Pancreas (tissue), 10 donors: ENCODE measurements around the gene TMEM131L. TPM values are rescaled to one million over a fixed set of nuclear protein-coding genes. Genes with fewer than 3 reads are reported as not detected.
A peak's percentile ranks its signal among the peaks of the same experiment; 100 is the strongest.

Experiments
- ATAC-seq, 4 donors: fragments of 200-7000 bp; cut with Tn5 transposase; one replicate each; pipeline versions ENCODE4 v1.8.0 to v1.9.1; 2020; ENCODE audit warnings: mild to moderate bottlenecking in 4 of 4, moderate library complexity in 4 of 4
- DNase-seq, 6 donors: peaks; one replicate each; pipeline ENCODE4 v3.0.0-alpha.2; 2020
- FAIRE-seq: peaks from 2 replicates; lab custom pipeline; 2012; peaks lifted over from hg19 to GRCh38; lab: Jason Lieb, UNC
- H3K27ac ChIP-seq, 4 donors: fragments of 200-600 bp; sonication (generic); 1 replicate in 3 of 4; 2 replicates in 1 of 4; pipeline versions ENCODE4 v1.5.0 to v1.8.0; 2020
- H3K27me3 ChIP-seq, 4 donors: fragments of 200-600 bp; one replicate each; pipeline ENCODE4 v1.8.0; 2021
- H3K36me3 ChIP-seq, 3 donors: fragments of 200-600 bp; sonication (generic) in 1 of 3; one replicate each; pipeline versions ENCODE4 v1.5.0 to v1.8.0; 2020 to 2021
- H3K4me1 ChIP-seq, 3 donors: fragments of 200-600 bp; one replicate each; pipeline ENCODE4 v1.8.0; 2021
- H3K4me3 ChIP-seq, 4 donors: fragments of 200-600 bp; sonication (generic) in 2 of 4; one replicate each; pipeline versions ENCODE4 v1.5.0 to v1.8.0; 2020 to 2021
- H3K9me3 ChIP-seq, 4 donors: fragments of 200-600 bp; one replicate each; pipeline ENCODE4 v1.8.0; 2021
- CTCF ChIP-seq, 4 donors: fragments of 200-600 bp; sonication (generic) in 3 of 4; IDR thresholded peaks; one replicate each; pipeline versions ENCODE4 v1.5.0 to v1.8.0; 2021; ENCODE audit warnings: antibody characterized with exemption in 4 of 4
- WGBS, 2 donors: extraction: QIAGEN DNeasy Blood & Tissue Kit; methylation state at CpG; one replicate each; pipeline ENCODE4 v1.1.7; 2013; 5-methylcytosine and 5-hydroxymethylcytosine counted together
- intact Hi-C, 3 donors: fragments of 100-400 bp; cut with DNase I; formaldehyde crosslinking; loops; one replicate each; pipeline versions ENCODE4 v1.11.1 to v1.14.2; 2022
- polyA plus RNA-seq, 2 donors: library from polyadenylated mRNA; stranded (reverse); fragments of 200-250 nt; gene quantifications; one replicate each; pipeline ENCODE4 v1.2.3, GENCODE V29; 2013
- total RNA-seq, 6 donors: library from RNA; stranded (reverse); fragmentation: NEBNext Ultra II Directional in 4 of 6; extraction: Animal tissue kit (Norgen Biotek cat#: 25700) in 4 of 6; gene quantifications; one replicate each; pipeline versions ENCODE4 v1.2.1 to v1.2.4, GENCODE V29; 2021 to 2023
- donor health status: healthy with polysubstance abuse.
- donor health status: DM: no; HTN: no; CAD: no; lungs with moderate emphysema.
- donor health status: DM: no; HTN: no; CAD: no.
- donor health status: control.
- donor health status: control.
- donor health status: Bipolar disorder and iron deficiency.
- donor health status: DM: yes; HTN: yes; CAD: no.
- donor health status: DM: no; HTN: no; CAD: no.
- donor health status: DM: no; HTN: no; CAD: no.
- donor health status: DM: yes; HTN: yes; CAD: no.

TMEM131L gene
- total and polyA plus RNA-seq, 8 donors = 9.4 to 29.5 (median 20.1) TPM

GRCh38 chr4:153537493-153537960 is 71.4 kb downstream of the TMEM131L start:
- ATAC-seq (no peak), DNase-seq (no peak), FAIRE-seq (no peak)
- intact Hi-C loops = no loop called here
- no peaks in the 10 kb centered on the region for H3K9me3 ChIP-seq
- no peaks in the 10 kb centered on the region for H3K36me3 ChIP-seq
- 80% methylated on average over 6 of the region's 6 CpGs for WGBS, 2 donors
- no peak for TF ChIP-seq CTCF (IDR thresholded peaks at IDR 0.05)
- peaks cover 19 to 32% (median 32%) of the 10 kb centered on the region in 3 donors for H3K4me1 ChIP-seq
- no peaks in the 10 kb centered on the region for H3K27me3 ChIP-seq
- H3K4me3 ChIP-seq = no peak overlapping the region
- no peak overlapping the region for H3K27ac ChIP-seq

- no peaks in the 10 kb centered on the region for H3K9me3 ChIP-seq
- ATAC-seq (peak; percentile 82 to 87 (median 84)), DNase-seq (peak in 4 of 6 donors; percentile 57 to 67 (median 64)), FAIRE-seq (no peak)
- WGBS, 2 donors = 14 to 15% methylated on average over 17 of the region's 17 CpGs
- TF ChIP-seq CTCF (IDR thresholded peaks at IDR 0.05) = no peak
- H3K36me3 ChIP-seq = no peaks in the 10 kb centered on the region
- no peaks in the 10 kb centered on the region for H3K27me3 ChIP-seq
- peak overlapping the region in 2 of 4 donors; percentile 13 to 21 for H3K4me3 ChIP-seq
- intact Hi-C loops = no loop called here
- H3K4me1 ChIP-seq = peaks cover 19 to 37% (median 34%) of the 10 kb centered on the region in 3 donors
- peak overlapping the region; percentile 56 to 81 (median 73) for H3K27ac ChIP-seq
Observed at GRCh38 chr4:153538487-153539357, 72.6 kb downstream of the TMEM131L start.

GRCh38 chr4:153539422-153539821 is 73.3 kb downstream of the TMEM131L start:
- ATAC-seq (peak; percentile 63 to 68 (median 67)), FAIRE-seq (no peak), DNase-seq (no peak)
- WGBS, 2 donors = 38 to 40% methylated on average over 3 of the region's 3 CpGs
- H3K27me3 ChIP-seq = no peaks in the 10 kb centered on the region
- peaks cover 19 to 37% (median 34%) of the 10 kb centered on the region in 3 donors for H3K4me1 ChIP-seq
- no peak overlapping the region for H3K4me3 ChIP-seq
- TF ChIP-seq CTCF (IDR thresholded peaks at IDR 0.05) = no peak
- H3K36me3 ChIP-seq = no peaks in the 10 kb centered on the region
- no peaks in the 10 kb centered on the region for H3K9me3 ChIP-seq
- intact Hi-C loops = no loop called here
- peak overlapping the region; percentile 56 to 81 (median 73) for H3K27ac ChIP-seq

- intact Hi-C loops = no loop called here
- H3K27me3 ChIP-seq = no peaks in the 10 kb centered on the region
- H3K9me3 ChIP-seq = no peaks in the 10 kb centered on the region
- H3K27ac ChIP-seq = no peak overlapping the region
- peaks cover 13 to 31% (median 26%) of the 10 kb centered on the region in 3 donors for H3K4me1 ChIP-seq
- WGBS, 2 donors = 92 to 97% methylated on average over 7 of the region's 7 CpGs
- H3K4me3 ChIP-seq = no peak overlapping the region
- ATAC-seq = no peak
- no peak for DNase-seq
- FAIRE-seq = no peak
- H3K36me3 ChIP-seq = no peaks in the 10 kb centered on the region
- TF ChIP-seq CTCF (IDR thresholded peaks at IDR 0.05) = no peak
Observed at GRCh38 chr4:153541456-153542096, 75.4 kb downstream of the TMEM131L start.
